Measurements from ENCODE around the gene PC.

PC gene

GRCh38 chr11:66879999-66880398 lies 78.2 kb downstream of the PC start:
- no peak for ATAC-seq
- TF ChIP-seq CSDC2 (CRISPR knock-in tag; IDR thresholded peaks at IDR 0.05) (no peak), TCF4 (CRISPR knock-in tag; IDR thresholded peaks at IDR 0.05; ENCODE audit: borderline replicate concordance) (no peak), BACH2 (CRISPR knock-in tag; IDR thresholded peaks at IDR 0.05; ENCODE audit: borderline replicate concordance) (no peak), CREB5 (CRISPR knock-in tag; IDR thresholded peaks at IDR 0.05; ENCODE audit: low read depth) (no peak), ZFP3 (CRISPR knock-in tag; IDR thresholded peaks at IDR 0.05) (no peak), ZC3H10 (CRISPR knock-in tag; IDR thresholded peaks at IDR 0.05) (no peak), GLIS3 (CRISPR knock-in tag; IDR thresholded peaks at IDR 0.05) (no peak), TOX (CRISPR knock-in tag; IDR thresholded peaks at IDR 0.05; ENCODE audit: borderline replicate concordance) (no peak), PATZ1 (CRISPR knock-in tag; IDR thresholded peaks at IDR 0.05; ENCODE audit: borderline replicate concordance) (no peak), ISL1 (CRISPR knock-in tag; IDR thresholded peaks at IDR 0.05) (no peak), ESRRG (CRISPR knock-in tag; IDR thresholded peaks at IDR 0.05) (no peak), CSRNP3 (CRISPR knock-in tag; IDR thresholded peaks at IDR 0.05) (no peak), TSHZ2 (CRISPR knock-in tag; IDR thresholded peaks at IDR 0.05) (no peak), SNAI2 (CRISPR knock-in tag; IDR thresholded peaks at IDR 0.05) (no peak), OSR1 (CRISPR knock-in tag; IDR thresholded peaks at IDR 0.05) (no peak), ZFP30 (CRISPR knock-in tag; IDR thresholded peaks at IDR 0.05) (no peak), ZNF8 (CRISPR knock-in tag; IDR thresholded peaks at IDR 0.05) (no peak)

- no peak for TF ChIP-seq ZC3H10 (CRISPR knock-in tag; IDR thresholded peaks at IDR 0.05)
- TF ChIP-seq ZFP30 (CRISPR knock-in tag; IDR thresholded peaks at IDR 0.05), result no peak
- no peak for TF ChIP-seq PATZ1 (CRISPR knock-in tag; IDR thresholded peaks at IDR 0.05; ENCODE audit: borderline replicate concordance)
- TF ChIP-seq PPARA (CRISPR knock-in tag; IDR thresholded peaks at IDR 0.05; ENCODE audit: borderline replicate concordance), result no peak
- no peak for ATAC-seq
These were observed 78.6 kb downstream of the PC start for GRCh38 chr11:66879583-66879982.

- ATAC-seq, result no peak
These were observed 79.2 kb downstream of the PC start for GRCh38 chr11:66879000-66879399.

GRCh38 chr11:66878474-66878873 lies 79.7 kb downstream of the PC start:
- TF ChIP-seq RARB (CRISPR knock-in tag; IDR thresholded peaks at IDR 0.05), result no peak
- no peak for TF ChIP-seq SNAI2 (CRISPR knock-in tag; IDR thresholded peaks at IDR 0.05)
- TF ChIP-seq ESRRG (CRISPR knock-in tag; IDR thresholded peaks at IDR 0.05), result no peak
- TF ChIP-seq ISL1 (CRISPR knock-in tag; IDR thresholded peaks at IDR 0.05), result no peak
- no peak for TF ChIP-seq ZNF8 (CRISPR knock-in tag; IDR thresholded peaks at IDR 0.05)
- TF ChIP-seq CSDC2 (CRISPR knock-in tag; IDR thresholded peaks at IDR 0.05), result no peak
- no peak for TF ChIP-seq TOX (CRISPR knock-in tag; IDR thresholded peaks at IDR 0.05; ENCODE audit: borderline replicate concordance)
- no peak for TF ChIP-seq ZNF565 (CRISPR knock-in tag; conservative IDR thresholded peaks at IDR 0.05; ENCODE audit: low read depth)
- TF ChIP-seq TSHZ2 (CRISPR knock-in tag; IDR thresholded peaks at IDR 0.05), result no peak
- ATAC-seq, result no peak

More at GRCh38 chr11:66879000-66879399, 79.2 kb downstream of the PC start:
- TF ChIP-seq TCF4 (CRISPR knock-in tag; IDR thresholded peaks at IDR 0.05; ENCODE audit: borderline replicate concordance) (no peak), ZFP30 (CRISPR knock-in tag; IDR thresholded peaks at IDR 0.05) (no peak)
